ENCODE measurements around the gene CXorf38. TPM values are rescaled to one million over a fixed set of nuclear protein-coding genes. Genes with fewer than 3 reads are reported as not detected.

The CXorf38 gene
- total RNA-seq, 1 donor from 2014 or later, result 23.2 TPM

GRCh38 chrX:40628506-40628905 is 18.9 kb downstream of the CXorf38 start:
- no peak for TF ChIP-seq CTCF (IDR thresholded peaks at IDR 0.05; ENCODE audit: insufficient read depth, low read length, poor library complexity, severe bottlenecking)
- Histone ChIP-seq H3K36me3 (ENCODE audit: control insufficient read depth, insufficient read depth, low read length) (no peaks in the 10 kb centered on the region), H3K27me3 (ENCODE audit: control insufficient read depth, insufficient read depth, low read length) (no peaks in the 10 kb centered on the region), H3K4me3 (ENCODE audit: low read depth, low read length) (no peak overlapping the region)
- DNase-seq (ENCODE audit: low read depth), result no peak

- H3K4me3 ChIP-seq (ENCODE audit: low read depth, low read length), result no peak overlapping the region
- TF ChIP-seq CTCF (IDR thresholded peaks at IDR 0.05; ENCODE audit: insufficient read depth, low read length, poor library complexity, severe bottlenecking), result no peak
- no peaks in the 10 kb centered on the region for H3K27me3 ChIP-seq (ENCODE audit: control insufficient read depth, insufficient read depth, low read length)
- no peaks in the 10 kb centered on the region for H3K36me3 ChIP-seq (ENCODE audit: control insufficient read depth, insufficient read depth, low read length)
- DNase-seq (ENCODE audit: low read depth), result no peak
Measured at GRCh38 chrX:40625294-40625693, 22.1 kb downstream of the CXorf38 start.

- no peaks in the 10 kb centered on the region for H3K36me3 ChIP-seq (ENCODE audit: control insufficient read depth, insufficient read depth, low read length)
- no peaks in the 10 kb centered on the region for H3K27me3 ChIP-seq (ENCODE audit: control insufficient read depth, insufficient read depth, low read length)
- no peak overlapping the region for H3K4me3 ChIP-seq (ENCODE audit: low read depth, low read length)
- DNase-seq (ENCODE audit: low read depth), result no peak
- TF ChIP-seq CTCF (IDR thresholded peaks at IDR 0.05; ENCODE audit: insufficient read depth, low read length, poor library complexity, severe bottlenecking), result no peak
Measured at GRCh38 chrX:40623665-40624064, 23.7 kb downstream of the CXorf38 start.

GRCh38 chrX:40623139-40623536 is 24.2 kb downstream of the CXorf38 start, which contains the start of gene MPC1L:
Gene MPC1L, plus strand, starts transcription at chrX:40623428. Its CDS starts 138 bp downstream, at chrX:40623566.
- TF ChIP-seq CTCF (IDR thresholded peaks at IDR 0.05; ENCODE audit: insufficient read depth, low read length, poor library complexity, severe bottlenecking), result no peak
- H3K4me3 ChIP-seq (ENCODE audit: low read depth, low read length), result no peak within 1 kb of the TSS
- no peaks in the 10 kb centered on the region for H3K27me3 ChIP-seq (ENCODE audit: control insufficient read depth, insufficient read depth, low read length)
- no peak for DNase-seq (ENCODE audit: low read depth)
- no peaks in the 10 kb centered on the region for H3K36me3 ChIP-seq (ENCODE audit: control insufficient read depth, insufficient read depth, low read length)

- Histone ChIP-seq H3K27me3 (ENCODE audit: control insufficient read depth, insufficient read depth, low read length) (no peaks in the 10 kb centered on the region), H3K36me3 (ENCODE audit: control insufficient read depth, insufficient read depth, low read length) (no peaks in the 10 kb centered on the region), H3K4me3 (ENCODE audit: low read depth, low read length) (no peak overlapping the region)
- TF ChIP-seq CTCF (IDR thresholded peaks at IDR 0.05; ENCODE audit: insufficient read depth, low read length, poor library complexity, severe bottlenecking), result no peak
- DNase-seq (ENCODE audit: low read depth), result no peak
Measured at GRCh38 chrX:40622479-40623138, 24.8 kb downstream of the CXorf38 start.

GRCh38 chrX:40617566-40617965 is 29.8 kb downstream of the CXorf38 start:
- no peak for TF ChIP-seq CTCF (IDR thresholded peaks at IDR 0.05; ENCODE audit: insufficient read depth, low read length, poor library complexity, severe bottlenecking)
- Histone ChIP-seq H3K4me3 (ENCODE audit: low read depth, low read length) (no peak overlapping the region), H3K27me3 (ENCODE audit: control insufficient read depth, insufficient read depth, low read length) (no peaks in the 10 kb centered on the region), H3K36me3 (ENCODE audit: control insufficient read depth, insufficient read depth, low read length) (no peaks in the 10 kb centered on the region)
- DNase-seq (ENCODE audit: low read depth), result no peak

Measured in kidney epithelial cell (primary cell).